Stimulated activated CD8-positive, alpha-beta memory T cell treated with anti-CD3 and anti-CD28 coated beads, Interleukin-12 subunit alpha, Interleukin-12 subunit beta, amount 100 ng/mL, for 1 hour (primary cell): ENCODE data around the gene OLFML3.

ENCODE experiments used
- DNase-seq: peaks from one replicate; pipeline ENCODE4 v3.0.0-alpha.2; 2020; ENCODE audit warnings: low read depth

Gene OLFML3

GRCh38 chr1:114026797-114027196 is 47.5 kb downstream of the OLFML3 start:
- no peak for DNase-seq
